K562 (cell line): ENCODE measurements around the gene GPX5. TPM values are rescaled to one million over a fixed set of nuclear protein-coding genes. Genes with fewer than 3 reads are reported as not detected.
A peak's percentile ranks its signal among the peaks of the same experiment; 100 is the strongest.

Experiments
- ATF6 ChIP-seq: sonication (generic); formaldehyde crosslinking; IDR thresholded peaks from 2 replicates; pipeline ENCODE4 v1.4.0; 2020; ENCODE audit warnings: mild to moderate bottlenecking, missing genetic modification reagents
- DEAF1 ChIP-seq: fragments of 450-650 bp; formaldehyde crosslinking; IDR thresholded peaks from 2 replicates; pipeline ENCODE4 v1.4.0; 2020; ENCODE audit warnings: mild to moderate bottlenecking, moderate library complexity
- E2F6 ChIP-seq, 2 experiments: IDR thresholded peaks; 2 replicates each; pipeline ENCODE4 v1.6.1; 2011; ENCODE audit warnings: borderline replicate concordance in 1 of 2, control low read depth in 1 of 2, low read depth in 1 of 2, low read length in 1 of 2, mild to moderate bottlenecking in 1 of 2, mixed read lengths in 1 of 2, moderate library complexity in 1 of 2; ENCODE audit not compliant: insufficient read depth in 1 of 2, insufficient read length in 1 of 2, poor library complexity in 1 of 2, severe bottlenecking in 1 of 2; ENCODE audit errors: extremely low read depth in 1 of 2
- ELF2 ChIP-seq: fragments of 250-450 bp; sonication (Bioruptor Pico); IDR thresholded peaks from 2 replicates; pipeline ENCODE4 v1.5.0; 2021; ENCODE audit warnings: mild to moderate bottlenecking
- EP400 ChIP-seq: fragments of 450-650 bp; IDR thresholded peaks from 2 replicates; pipeline ENCODE4 v1.6.1; 2017; ENCODE audit warnings: antibody characterized with exemption, mild to moderate bottlenecking, moderate library complexity
- FOXP4 ChIP-seq: sonication (generic); formaldehyde crosslinking; IDR thresholded peaks from 2 replicates; pipeline ENCODE4 v1.8.0; 2022; ENCODE audit warnings: mild to moderate bottlenecking, missing genetic modification reagents, borderline replicate concordance
- GATAD2B ChIP-seq: fragments of 450-650 bp; IDR thresholded peaks from 2 replicates; pipeline ENCODE4 v1.6.1; 2017; ENCODE audit warnings: mild to moderate bottlenecking, borderline replicate concordance
- HES1 ChIP-seq: fragments of 450-650 bp; IDR thresholded peaks from 2 replicates; pipeline ENCODE4 v1.6.1; 2016; ENCODE audit warnings: low read depth, mild to moderate bottlenecking, moderate library complexity
- MXI1 ChIP-seq: IDR thresholded peaks from 2 replicates; pipeline ENCODE4 v1.6.1; 2011; ENCODE audit warnings: low read depth, mild to moderate bottlenecking, improper control_type of control experiment, low read length
- NR4A1 ChIP-seq, 2 experiments: fragments of 250-450 bp in 1 of 2; fragments of 450-650 bp in 1 of 2; sonication (Bioruptor Pico) in 1 of 2; IDR thresholded peaks; 2 replicates each; pipeline versions ENCODE4 v1.4.0 to v1.6.1; 2016 to 2020; ENCODE audit warnings: mild to moderate bottlenecking in 2 of 2, missing compliant biosample characterization in 1 of 2, missing genetic modification characterization in 1 of 2, moderate library complexity in 1 of 2
- PML ChIP-seq: IDR thresholded peaks from 2 replicates; pipeline ENCODE4 v1.6.1; 2012; ENCODE audit warnings: low read length, inconsistent platforms
- PTBP1 ChIP-seq: fragments of 200-400 bp; formaldehyde crosslinking; IDR thresholded peaks from 2 replicates; pipeline ENCODE4 v1.6.1; 2017; ENCODE audit warnings: low read depth, low read length
- SAFB ChIP-seq: fragments of 200-400 bp; formaldehyde crosslinking; IDR thresholded peaks from 2 replicates; pipeline ENCODE4 v1.6.1; 2017; ENCODE audit warnings: low read depth, low read length, borderline replicate concordance
- SLC30A9 ChIP-seq: fragments of 250-450 bp; sonication (Bioruptor Pico); IDR thresholded peaks from 2 replicates; pipeline ENCODE4 v1.8.0; 2022; ENCODE audit warnings: mild to moderate bottlenecking, moderate library complexity
- ZNF444 ChIP-seq: fragments of 250-450 bp; sonication (Bioruptor Pico); IDR thresholded peaks from 2 replicates; pipeline ENCODE4 v1.4.0; 2020; ENCODE audit warnings: mild to moderate bottlenecking, moderate library complexity
- ZNF511 ChIP-seq: sonication (generic); formaldehyde crosslinking; IDR thresholded peaks from 2 replicates; pipeline ENCODE4 v1.8.0; 2022; ENCODE audit warnings: mild to moderate bottlenecking, missing genetic modification reagents
- polyA plus RNA-seq, 8 experiments: library from polyadenylated mRNA; depleted of rRNA in 4 of 8; stranded (reverse) in 5 of 8; unstranded in 3 of 8; fragments of >200 nt; fragmentation: Nextera tagmentation in 2 of 8; fragmentation: Illumina TruSeq in 1 of 8; extraction: Ambion mirVana in 2 of 8; extraction: Trizol in 1 of 8; gene quantifications; 2 replicates each; pipeline versions ENCODE4 v1.2.1 to v1.2.3, GENCODE V29; 2011 to 2014; ENCODE audit warnings: inconsistent platforms in 1 of 8, missing spikeins in 1 of 8
- total RNA-seq, 7 experiments: library from RNA; depleted of rRNA in 6 of 7; stranded (reverse); fragments of >200 nt in 6 of 7; fragmentation: Illumina TruSeq in 2 of 7; extraction: Trizol in 2 of 7; gene quantifications; 2 replicates each; pipeline versions ENCODE4 v1.2.1 to v1.2.3, GENCODE V29; 2011 to 2021; ENCODE audit warnings: low replicate concordance in 1 of 7

The GPX5 gene
- total and polyA plus RNA-seq, 9 of the 15 experiments (the other 6 are each of a cell fraction or from before 2014, with no cell fraction given), result 0.07 to 0.18 (median 0.15) TPM; not detected in 6

- TF ChIP-seq E2F6 (IDR thresholded peaks at IDR 0.05; ENCODE audit: borderline replicate concordance in 1 of 2, extremely low read depth in 1 of 2, insufficient read depth in 1 of 2, insufficient read length in 1 of 2, low read depth in 1 of 2, low read length in 1 of 2, poor library complexity in 1 of 2, severe bottlenecking in 1 of 2) (peak in 1 of 2 experiments; percentile 51), HES1 (peak; percentile 35; the same call in 1 of the 2 replicates), MXI1 (0 out of 2 replicates have a peak, but pooled peaks have one; percentile 4), ATF6 (peak; percentile 82), ZNF444 (CRISPR knock-in tag) (no peak), ELF2 (CRISPR knock-in tag) (no peak), FOXP4 (CRISPR knock-in tag) (no peak), EP400 (peak; percentile 89), PML (no peak; the same call in 1 of the 2 replicates), PTBP1 (0 out of 2 replicates have a peak, but pooled peaks have one; percentile 48), DEAF1 (peak; percentile 39; the same call in 1 of the 2 replicates), SLC30A9 (CRISPR knock-in tag) (no peak), GATAD2B (peak; percentile 96; the same call in 1 of the 2 replicates), NR4A1 (CRISPR knock-in tag; IDR thresholded peaks at IDR 0.05) (no peak), NR4A1 (tag; IDR thresholded peaks at IDR 0.05) (peak; percentile 62; the same call in 1 of the 2 replicates), SAFB (peak; percentile 91), ZNF511 (CRISPR knock-in tag) (peak; percentile 97)
Measured at GRCh38 chr6:28542440-28543296, 17.0 kb downstream of the GPX5 start (continued).
